ENCODE data around the gene ERVFRD-1.

- TF ChIP-seq CTCF (conservative IDR thresholded peaks at IDR 0.05; ENCODE audit: low read depth in 2 of 2) (no peak), STAT1 (IDR thresholded peaks at IDR 0.05; ENCODE audit: unreplicated experiment) (no peak), EZH2phosphoT487 (IDR thresholded peaks at IDR 0.05; ENCODE audit: unreplicated experiment) (no peak), CREB1 (CRISPR knock-in tag; IDR thresholded peaks at IDR 0.05; ENCODE audit: low read depth) (no peak), POLR2AphosphoS5 (IDR thresholded peaks at IDR 0.05; ENCODE audit: low read depth) (no peak), NANOG (IDR thresholded peaks at IDR 0.05; ENCODE audit: borderline replicate concordance) (no peak)
These were observed 46.7 kb downstream of the ERVFRD-1 start for GRCh38 chr6:11064836-11065235.
